DOHH2 (cell line): ENCODE measurements around the gene KLRC4.
"Not testable (repeated sequence)": the region's sequence is repeated elsewhere in the genome, so short reads cannot be mapped to it uniquely, and the experiment has no call there.

Source experiments
- EZH2phosphoT487 ChIP-seq: fragments of 200-600 bp; sonication (generic); IDR thresholded peaks from 2 replicates; pipeline ENCODE4 v1.6.1; 2017; ENCODE audit warnings: borderline replicate concordance, mild to moderate bottlenecking, antibody characterized with exemption, low read length, moderate library complexity, mixed read lengths
- TF ChIP-seq, protein P1 (sequence below): fragments of 200-600 bp; sonication (generic); IDR thresholded peaks from one replicate; pipeline ENCODE4 v1.5.1; 2014; ENCODE audit warnings: antibody characterized with exemption, mild to moderate bottlenecking, low read depth, low read length; ENCODE audit not compliant: poor library complexity, severe bottlenecking

DNA sequence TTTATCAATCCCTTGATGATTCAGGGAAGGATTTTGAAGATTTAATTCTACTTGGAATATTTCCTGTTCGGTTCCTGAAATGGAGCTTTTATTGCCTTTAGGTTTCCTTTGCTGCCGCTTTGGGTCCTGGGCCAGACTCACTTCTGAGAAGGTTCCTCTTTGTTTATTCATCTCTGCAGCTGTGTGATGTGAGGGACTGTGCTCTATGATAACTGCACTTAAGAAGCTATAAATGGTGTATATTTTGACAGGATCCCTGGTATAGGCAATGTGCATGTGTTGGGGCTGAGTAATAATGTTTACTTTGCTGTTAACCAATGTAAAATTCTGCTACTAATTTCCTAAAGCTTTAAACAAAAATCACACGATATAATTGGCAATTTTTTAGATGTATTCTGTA, 26.3 kb upstream of the KLRC4 start, which contains the start of gene KLRC2:
- TF ChIP-seq, protein P1, sequence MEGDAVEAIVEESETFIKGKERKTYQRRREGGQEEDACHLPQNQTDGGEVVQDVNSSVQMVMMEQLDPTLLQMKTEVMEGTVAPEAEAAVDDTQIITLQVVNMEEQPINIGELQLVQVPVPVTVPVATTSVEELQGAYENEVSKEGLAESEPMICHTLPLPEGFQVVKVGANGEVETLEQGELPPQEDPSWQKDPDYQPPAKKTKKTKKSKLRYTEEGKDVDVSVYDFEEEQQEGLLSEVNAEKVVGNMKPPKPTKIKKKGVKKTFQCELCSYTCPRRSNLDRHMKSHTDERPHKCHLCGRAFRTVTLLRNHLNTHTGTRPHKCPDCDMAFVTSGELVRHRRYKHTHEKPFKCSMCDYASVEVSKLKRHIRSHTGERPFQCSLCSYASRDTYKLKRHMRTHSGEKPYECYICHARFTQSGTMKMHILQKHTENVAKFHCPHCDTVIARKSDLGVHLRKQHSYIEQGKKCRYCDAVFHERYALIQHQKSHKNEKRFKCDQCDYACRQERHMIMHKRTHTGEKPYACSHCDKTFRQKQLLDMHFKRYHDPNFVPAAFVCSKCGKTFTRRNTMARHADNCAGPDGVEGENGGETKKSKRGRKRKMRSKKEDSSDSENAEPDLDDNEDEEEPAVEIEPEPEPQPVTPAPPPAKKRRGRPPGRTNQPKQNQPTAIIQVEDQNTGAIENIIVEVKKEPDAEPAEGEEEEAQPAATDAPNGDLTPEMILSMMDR = not testable (repeated sequence)
- not testable (repeated sequence) for TF ChIP-seq EZH2phosphoT487
